SK-N-SH (cell line): ENCODE measurements around the gene PLCB3. TPM values are rescaled to one million over a fixed set of nuclear protein-coding genes. Genes with fewer than 3 reads are reported as not detected.

Source experiments
- CTCF ChIA-PET: fragments of 300-600, 350-600 bp; formaldehyde crosslinking; extraction: SDS; loops from one replicate; lab custom pipeline; 2021; lab: Yijun Ruan, JAX
- POLR2A ChIA-PET: fragments of 350-600 bp; sonication (Branson Sonifier 250); formaldehyde crosslinking; extraction: SDS; loops from one replicate; lab custom pipeline; 2020; ENCODE audit warnings: antibody characterized with exemption, inconsistent platforms; lab: Yijun Ruan, JAX
- DNase-seq: peaks from one replicate; pipeline ENCODE4 v3.0.0; 2012
- H2AFZ ChIP-seq: fragments of 200-600 bp; sonication (generic); 2 replicates; pipeline ENCODE4 v1.8.1; 2016; ENCODE audit warnings: antibody characterized with exemption, mild to moderate bottlenecking, low read depth
- H3F3A ChIP-seq: fragments of 200-600 bp; sonication (generic); replicated peaks from 2 replicates; pipeline ENCODE3; 2016; ENCODE audit warnings: antibody characterized with exemption, mild to moderate bottlenecking; ENCODE audit not compliant: insufficient read depth
- H3K27ac ChIP-seq, 2 experiments: fragments of 200-500 bp in 1 of 2; fragments of 200-600 bp in 1 of 2; sonication (Bioruptor generic) in 1 of 2; sonication (generic), shearing (Covaris generic) in 1 of 2; 2 replicates each; pipeline versions ENCODE4 v1.5.1 to v1.6.1; 2014 to 2016; ENCODE audit warnings: low read depth in 2 of 2, inconsistent platforms in 1 of 2, low read length in 1 of 2, mild to moderate bottlenecking in 1 of 2, mixed read lengths in 1 of 2
- H3K27me3 ChIP-seq: fragments of 200-600 bp; sonication (generic), shearing (Covaris generic); 2 replicates; pipeline ENCODE4 v1.6.1; 2016; ENCODE audit warnings: mixed run types; ENCODE audit not compliant: insufficient read depth
- H3K36me3 ChIP-seq, 2 experiments: fragments of 200-500 bp in 1 of 2; fragments of 200-600 bp in 1 of 2; sonication (Bioruptor generic) in 1 of 2; sonication (generic) in 1 of 2; replicated peaks in 1 of 2; 2 replicates each; pipeline versions ENCODE3 to v1.5.1; 2014 to 2016; ENCODE audit warnings: low read length in 1 of 2, mild to moderate bottlenecking in 1 of 2; ENCODE audit not compliant: insufficient read depth in 2 of 2, control insufficient read depth in 1 of 2
- H3K4me1 ChIP-seq, 2 experiments: fragments of 200-500 bp in 1 of 2; fragments of 200-600 bp in 1 of 2; sonication (Bioruptor generic) in 1 of 2; sonication (generic), shearing (Covaris generic) in 1 of 2; 2 replicates each; pipeline versions ENCODE4 v1.5.1 to v1.6.1; 2014 to 2016; ENCODE audit warnings: low read depth in 1 of 2, low read length in 1 of 2, mixed run types in 1 of 2; ENCODE audit not compliant: insufficient read depth in 2 of 2, control insufficient read depth in 1 of 2
- H3K4me2 ChIP-seq: fragments of 200-600 bp; sonication (generic), shearing (Covaris generic); 2 replicates; pipeline ENCODE4 v1.6.1; 2017; ENCODE audit warnings: mixed run types
- H3K4me3 ChIP-seq, 2 experiments: fragments of 200-500 bp in 1 of 2; fragments of 200-600 bp in 1 of 2; sonication (Bioruptor generic) in 1 of 2; sonication (generic), shearing (Covaris generic) in 1 of 2; 2 replicates each; pipeline versions ENCODE4 v1.5.1 to v1.8.1; 2014 to 2016; ENCODE audit warnings: low read depth in 2 of 2, inconsistent platforms in 1 of 2, low read length in 1 of 2, mild to moderate bottlenecking in 1 of 2, mixed read lengths in 1 of 2, moderate library complexity in 1 of 2
- H3K79me2 ChIP-seq: fragments of 200-600 bp; sonication (generic); 2 replicates; pipeline ENCODE4 v1.8.1; 2017; ENCODE audit warnings: mild to moderate bottlenecking; ENCODE audit not compliant: insufficient read depth
- H3K9ac ChIP-seq: fragments of 200-600 bp; sonication (generic); 2 replicates; pipeline ENCODE4 v1.6.1; 2017; ENCODE audit warnings: mixed run types
- H3K9me2 ChIP-seq: fragments of 200-600 bp; sonication (generic); 2 replicates; pipeline ENCODE4 v1.6.1; 2017; ENCODE audit warnings: mixed run types
- H3K9me3 ChIP-seq: fragments of 200-600 bp; sonication (generic); 2 replicates; pipeline ENCODE4 v1.6.1; 2017; ENCODE audit warnings: mixed run types, mild to moderate bottlenecking, moderate library complexity
- H4K20me1 ChIP-seq: fragments of 200-600 bp; sonication (generic); 2 replicates; pipeline ENCODE4 v1.6.1; 2017; ENCODE audit warnings: mild to moderate bottlenecking, mixed run types; ENCODE audit not compliant: insufficient read depth
- CHD2 ChIP-seq: fragments of 150-350 bp; IDR thresholded peaks from 2 replicates; pipeline ENCODE4 v1.6.1; 2018; ENCODE audit warnings: low read length; ENCODE audit not compliant: partially characterized antibody
- FOSL2 ChIP-seq: IDR thresholded peaks from 2 replicates; pipeline ENCODE4 v1.4.0; 2012; ENCODE audit warnings: low read depth, mild to moderate bottlenecking, moderate library complexity, borderline replicate concordance
- FOXJ3 ChIP-seq: sonication (generic); formaldehyde crosslinking; IDR thresholded peaks from 2 replicates; pipeline ENCODE4 v1.5.1; 2020; ENCODE audit warnings: mild to moderate bottlenecking, missing genetic modification reagents
- JUND ChIP-seq: IDR thresholded peaks from 2 replicates; pipeline ENCODE4 v1.4.0; 2012
- NFIC ChIP-seq: IDR thresholded peaks from 2 replicates; pipeline ENCODE4 v1.4.0; 2012; ENCODE audit warnings: borderline replicate concordance
- RAD21 ChIP-seq: IDR thresholded peaks from 2 replicates; pipeline ENCODE4 v1.6.1; 2012; ENCODE audit warnings: mild to moderate bottlenecking, low read length
- TAF1 ChIP-seq: IDR thresholded peaks from 2 replicates; pipeline ENCODE4 v1.6.1; 2012; ENCODE audit warnings: low read depth, mild to moderate bottlenecking, low read length, moderate library complexity, borderline replicate concordance
- TCF12 ChIP-seq: IDR thresholded peaks from 2 replicates; pipeline ENCODE4 v1.4.0; 2012
- YY1 ChIP-seq: IDR thresholded peaks from 2 replicates; pipeline ENCODE4 v1.4.0; 2012; ENCODE audit warnings: low read depth, mild to moderate bottlenecking
- ZBTB33 ChIP-seq: IDR thresholded peaks from 2 replicates; pipeline ENCODE4 v1.4.0; 2012; ENCODE audit warnings: low read depth, borderline replicate concordance
- WGBS: methylation state at CpG from one replicate; pipeline ENCODE4 v1.1.6; 2017; ENCODE audit warnings: low lambda C conversion rate; 5-methylcytosine and 5-hydroxymethylcytosine counted together
- polyA plus RNA-seq, 3 experiments: library from polyadenylated mRNA; depleted of rRNA; stranded (reverse); fragments of >200 nt; gene quantifications; 2 replicates each; pipeline ENCODE4 v1.2.3, GENCODE V29; 2012
- TF ChIP-seq, protein P1 (sequence below): IDR thresholded peaks from 2 replicates; pipeline ENCODE4 v1.6.1; 2012; ENCODE audit warnings: mild to moderate bottlenecking, low read depth, low read length, moderate library complexity

The PLCB3 gene
- polyA plus RNA-seq, 1 of the 3 experiments (the other 2 are of a cell fraction): 30.4 TPM

DNA sequence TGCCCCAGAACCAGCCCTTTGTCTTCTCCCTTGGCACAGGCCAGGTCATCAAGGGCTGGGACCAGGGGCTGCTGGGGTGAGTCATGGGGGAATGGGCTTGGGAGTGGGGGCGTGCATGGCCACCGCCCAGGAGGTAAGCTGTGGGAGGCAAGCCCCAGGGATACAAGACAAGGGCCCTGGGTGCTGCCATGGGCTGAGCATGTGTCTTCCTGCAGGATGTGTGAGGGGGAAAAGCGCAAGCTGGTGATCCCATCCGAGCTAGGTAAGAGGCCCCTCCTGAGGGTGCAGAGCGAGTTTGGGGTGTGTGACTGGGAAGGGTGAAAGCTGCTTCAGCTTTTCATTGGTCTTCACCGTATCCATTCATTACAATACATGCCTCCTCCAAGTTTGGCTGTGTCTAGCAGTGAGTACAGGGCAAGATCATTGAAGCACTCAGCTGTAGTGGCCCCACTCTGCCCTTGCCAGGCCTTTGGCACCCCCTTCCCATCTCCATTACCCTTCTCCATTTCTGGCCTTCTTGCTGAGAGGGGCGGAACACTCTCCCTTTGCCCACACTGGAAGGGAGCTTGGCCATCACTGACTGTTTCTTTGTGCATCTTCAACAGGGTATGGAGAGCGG is 8.0 kb upstream of the PLCB3 start:
- Histone ChIP-seq H3K27me3 (no peaks in the 10 kb centered on the region), H2AFZ (no peak overlapping the region), H3F3A (peaks cover 28% of the 10 kb centered on the region), H3K9ac (no peak overlapping the region), H3K9me3 (no peaks in the 10 kb centered on the region), H3K4me2 (peak overlapping the region; percentile 98), H3K4me3 (no peak overlapping the region), H3K4me1 (peaks cover 15 to 46% of the 10 kb centered on the region in 2 experiments; a peak in 2 of 4 replicates), H3K79me2 (peaks cover 48% of the 10 kb centered on the region), H3K36me3 (peaks cover 10 to 21% of the 10 kb centered on the region in 2 experiments), H3K9me2 (no peaks in the 10 kb centered on the region), H4K20me1 (no peaks in the 10 kb centered on the region), H3K27ac (peak overlapping the region; percentile 8 to 26; a peak in 2 of 4 replicates)
- CTCF ChIA-PET: interaction anchor here (0.6 to 3.3 kb wide), 10 partner anchors 8 to 61 kb away, joined by 3 to 17 read pairs (median 4); partner anchors contain the start of gene PLCB3
- TF ChIP-seq, protein P1, sequence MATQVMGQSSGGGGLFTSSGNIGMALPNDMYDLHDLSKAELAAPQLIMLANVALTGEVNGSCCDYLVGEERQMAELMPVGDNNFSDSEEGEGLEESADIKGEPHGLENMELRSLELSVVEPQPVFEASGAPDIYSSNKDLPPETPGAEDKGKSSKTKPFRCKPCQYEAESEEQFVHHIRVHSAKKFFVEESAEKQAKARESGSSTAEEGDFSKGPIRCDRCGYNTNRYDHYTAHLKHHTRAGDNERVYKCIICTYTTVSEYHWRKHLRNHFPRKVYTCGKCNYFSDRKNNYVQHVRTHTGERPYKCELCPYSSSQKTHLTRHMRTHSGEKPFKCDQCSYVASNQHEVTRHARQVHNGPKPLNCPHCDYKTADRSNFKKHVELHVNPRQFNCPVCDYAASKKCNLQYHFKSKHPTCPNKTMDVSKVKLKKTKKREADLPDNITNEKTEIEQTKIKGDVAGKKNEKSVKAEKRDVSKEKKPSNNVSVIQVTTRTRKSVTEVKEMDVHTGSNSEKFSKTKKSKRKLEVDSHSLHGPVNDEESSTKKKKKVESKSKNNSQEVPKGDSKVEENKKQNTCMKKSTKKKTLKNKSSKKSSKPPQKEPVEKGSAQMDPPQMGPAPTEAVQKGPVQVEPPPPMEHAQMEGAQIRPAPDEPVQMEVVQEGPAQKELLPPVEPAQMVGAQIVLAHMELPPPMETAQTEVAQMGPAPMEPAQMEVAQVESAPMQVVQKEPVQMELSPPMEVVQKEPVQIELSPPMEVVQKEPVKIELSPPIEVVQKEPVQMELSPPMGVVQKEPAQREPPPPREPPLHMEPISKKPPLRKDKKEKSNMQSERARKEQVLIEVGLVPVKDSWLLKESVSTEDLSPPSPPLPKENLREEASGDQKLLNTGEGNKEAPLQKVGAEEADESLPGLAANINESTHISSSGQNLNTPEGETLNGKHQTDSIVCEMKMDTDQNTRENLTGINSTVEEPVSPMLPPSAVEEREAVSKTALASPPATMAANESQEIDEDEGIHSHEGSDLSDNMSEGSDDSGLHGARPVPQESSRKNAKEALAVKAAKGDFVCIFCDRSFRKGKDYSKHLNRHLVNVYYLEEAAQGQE: no peak
- no peak for TF ChIP-seq FOXJ3
- TF ChIP-seq TCF12: no peak
- TF ChIP-seq RAD21: no peak
- no peak for TF ChIP-seq TAF1
- TF ChIP-seq YY1: no peak
- TF ChIP-seq NFIC: no peak
- TF ChIP-seq CHD2: peak; percentile 17
- TF ChIP-seq ZBTB33: no peak
- TF ChIP-seq JUND: no peak
- TF ChIP-seq FOSL2: 0 out of 2 replicates have a peak, but pooled peaks have one; percentile 3
- DNase-seq: no peak
- WGBS: 82% methylated on average over 7 of the region's 8 CpGs
- POLR2A ChIA-PET: interaction anchor here (0.5 to 12.4 kb wide), 4 partner anchors 9 to 52 kb away, joined by 3 to 112 read pairs (median 22); no protein-coding TSS in a partner anchor
